ENCODE results near the gene TMEM95. TPM values are rescaled to one million over a fixed set of nuclear protein-coding genes. Genes with fewer than 3 reads are reported as not detected.
A peak's percentile ranks its signal among the peaks of the same experiment; 100 is the strongest.

Gene TMEM95
- total and polyA plus RNA-seq, 2 of the 8 experiments (the other 6 are each of a cell fraction or from before 2014, with no cell fraction given): not detected

- H4K20me1 ChIP-seq (replicated peaks in 1 of 2; ENCODE audit: control insufficient read depth in 1 of 2, insufficient read depth in 2 of 2, low read length in 2 of 2): peaks cover 0 to 8% of the 10 kb centered on the region in 2 experiments
- peaks cover 0 to 15% (median 11%) of the 10 kb centered on the region in 4 experiments; a peak in 5 of 7 replicates for H3K4me1 ChIP-seq (replicated peaks in 1 of 4; ENCODE audit: control insufficient read depth in 3 of 4, insufficient read depth in 4 of 4, low read length in 3 of 4)
- peaks cover 0 to 8% of the 10 kb centered on the region in 2 experiments; a peak in 1 of 4 replicates for H3K79me2 ChIP-seq (ENCODE audit: control insufficient read depth in 1 of 2, insufficient read depth in 2 of 2, low read length in 2 of 2)
- ChIA-PET CTCF (ENCODE audit: partially characterized antibody) (interaction anchor here (0.8 to 3.5 kb wide), 10 partner anchors 8 to 157 kb away, joined by 3 to 26 read pairs (median 5); partner anchors contain the start of genes TMEM102 and TMEM95), POLR2A (ENCODE audit: partially characterized antibody) (interaction anchor here (0.6 to 8.2 kb wide), 23 partner anchors 10 to 205 kb away, joined by 3 to 66 read pairs (median 4); partner anchors contain the start of genes CHRNB1, FGF11, KCTD11 and PHF23)
- H4K91ac ChIP-seq (replicated peaks; ENCODE audit: insufficient read length, low read length): no peak overlapping the region
- no peaks in the 10 kb centered on the region for H3K9me3 ChIP-seq (ENCODE audit: insufficient read depth in 2 of 2, low read depth in 1 of 2, low read length in 1 of 2)
- DNase-seq (ENCODE audit: low read depth in 1 of 2, low spot score in 2 of 2) (no peak), FAIRE-seq (no peak)
- peaks cover 15% of the 10 kb centered on the region; the same call in 1 of the 2 replicates for H3K23me2 ChIP-seq (ENCODE audit: low read depth, low read length)
- H4K8ac ChIP-seq (ENCODE audit: extremely low read depth, insufficient read depth, low read length): no peak overlapping the region
- no peak overlapping the region for H2BK120ac ChIP-seq (replicated peaks; ENCODE audit: low read depth, low read length)
- H3K4me2 ChIP-seq (ENCODE audit: insufficient read depth in 1 of 2, low read depth in 2 of 2, low read length in 2 of 2): peak overlapping the region; percentile 84 to 90
- peak overlapping the region; percentile 96 for H3K18ac ChIP-seq (ENCODE audit: extremely low read depth, low read length)
- peaks cover 0 to 5% (median 1%) of the 10 kb centered on the region in 4 experiments; a peak in 1 of 8 replicates for H3K36me3 ChIP-seq (ENCODE audit: control insufficient read depth in 2 of 4, insufficient read depth in 4 of 4, low read length in 3 of 4)
- no peak overlapping the region for H2BK20ac ChIP-seq (ENCODE audit: low read length)
- H2AFZ ChIP-seq (ENCODE audit: low read length): no peak overlapping the region
- no peak overlapping the region for H2BK12ac ChIP-seq (ENCODE audit: low read depth, low read length)
- H2BK5ac ChIP-seq (ENCODE audit: low read depth, low read length): peak overlapping the region; percentile 76
- H4K5ac ChIP-seq (ENCODE audit: insufficient read length, low read depth, low read length): peak overlapping the region; percentile 79
- peak overlapping the region; percentile 81; the same call in 1 of the 2 replicates for H3K27ac ChIP-seq (ENCODE audit: low read depth, low read length)
- peaks cover 5% of the 10 kb centered on the region for H3K79me1 ChIP-seq (ENCODE audit: low read depth, low read length)
- no peak overlapping the region for H3K4ac ChIP-seq (replicated peaks; ENCODE audit: insufficient read length, low read depth, low read length)
- peak overlapping the region in 3 of 4 experiments; percentile 19 to 42 (median 34); a peak in 3 of 7 replicates for H3K9ac ChIP-seq (replicated peaks in 1 of 4; ENCODE audit: extremely low read depth in 1 of 4, low read depth in 3 of 4, low read length in 3 of 4)
- peak overlapping the region; percentile 91 for H3K56ac ChIP-seq (replicated peaks; ENCODE audit: insufficient read length, low read depth, low read length)
- WGBS, 2 experiments (ENCODE audit: extremely low coverage in 1 of 2, insufficient coverage in 1 of 2, insufficient read length in 1 of 2, insufficient replicate concordance in 2 of 2, low coverage in 1 of 2, low lambda C conversion rate in 2 of 2, missing lambda C conversion rate in 1 of 2): 4% methylated on average over 8 of the region's 13 CpGs; no CpG with 5 or more reads in 1 of the 2 experiments
- H3K14ac ChIP-seq (ENCODE audit: insufficient read length): no peak overlapping the region
- peak overlapping the region; percentile 67 to 94 (median 74) for H3K4me3 ChIP-seq (ENCODE audit: extremely low read depth in 1 of 4, insufficient read depth in 2 of 4, low read depth in 3 of 4, low read length in 4 of 4)
- H2BK15ac ChIP-seq (ENCODE audit: low read length): no peak overlapping the region
- H2AK5ac ChIP-seq (ENCODE audit: low read depth, low read length): no peak overlapping the region
- peak in 1 of 2 experiments; percentile 84; a peak in 1 of 4 replicates for TF ChIP-seq HDAC2 (IDR thresholded peaks at IDR 0.05; ENCODE audit: borderline replicate concordance in 1 of 2, low read depth in 2 of 2, low read length in 2 of 2)
- 0 out of 2 replicates have a peak, but pooled peaks have one; percentile 3 for TF ChIP-seq MAX (IDR thresholded peaks at IDR 0.05)
- no peak for TF ChIP-seq BRCA1 (IDR thresholded peaks at IDR 0.05; ENCODE audit: low read depth, low read length)
- no peak overlapping the region for H3K23ac ChIP-seq (ENCODE audit: insufficient read length)
- no peaks in the 10 kb centered on the region; a peak in 1 of 7 replicates for H3K27me3 ChIP-seq (replicated peaks in 1 of 4; ENCODE audit: control insufficient read depth in 3 of 4, extremely low read depth in 1 of 4, insufficient read depth in 3 of 4, low read length in 3 of 4)
Measured at GRCh38 chr17:7403727-7403976, 48.7 kb downstream of the TMEM95 start.

Data from H1 (cell line).